Ovary (tissue), 3 donors: ENCODE measurements around the gene RAP1GDS1.

Experiments
- CTCF ChIP-seq, 3 donors: fragments of 450-650 bp in 2 of 3; fragments of 200-600 bp in 1 of 3; IDR thresholded peaks; one replicate each; pipeline versions ENCODE4 v1.5.1 to v1.8.0; 2016 to 2022; ENCODE audit warnings: antibody characterized with exemption in 3 of 3, mild to moderate bottlenecking in 1 of 3
- EP300 ChIP-seq: sonication (generic); formaldehyde crosslinking; IDR thresholded peaks from one replicate; pipeline ENCODE4 v1.6.1; 2017; ENCODE audit warnings: antibody characterized with exemption
- donor health status: DM: no; HTN: no; CAD: no.

GRCh38 chr4:98485816-98486345 lies 224.7 kb downstream of the RAP1GDS1 start:
- TF ChIP-seq EP300 (no peak), CTCF (IDR thresholded peaks at IDR 0.05) (no peak)
